ENCODE data around the gene SCAPER.

Gene SCAPER

DNA sequence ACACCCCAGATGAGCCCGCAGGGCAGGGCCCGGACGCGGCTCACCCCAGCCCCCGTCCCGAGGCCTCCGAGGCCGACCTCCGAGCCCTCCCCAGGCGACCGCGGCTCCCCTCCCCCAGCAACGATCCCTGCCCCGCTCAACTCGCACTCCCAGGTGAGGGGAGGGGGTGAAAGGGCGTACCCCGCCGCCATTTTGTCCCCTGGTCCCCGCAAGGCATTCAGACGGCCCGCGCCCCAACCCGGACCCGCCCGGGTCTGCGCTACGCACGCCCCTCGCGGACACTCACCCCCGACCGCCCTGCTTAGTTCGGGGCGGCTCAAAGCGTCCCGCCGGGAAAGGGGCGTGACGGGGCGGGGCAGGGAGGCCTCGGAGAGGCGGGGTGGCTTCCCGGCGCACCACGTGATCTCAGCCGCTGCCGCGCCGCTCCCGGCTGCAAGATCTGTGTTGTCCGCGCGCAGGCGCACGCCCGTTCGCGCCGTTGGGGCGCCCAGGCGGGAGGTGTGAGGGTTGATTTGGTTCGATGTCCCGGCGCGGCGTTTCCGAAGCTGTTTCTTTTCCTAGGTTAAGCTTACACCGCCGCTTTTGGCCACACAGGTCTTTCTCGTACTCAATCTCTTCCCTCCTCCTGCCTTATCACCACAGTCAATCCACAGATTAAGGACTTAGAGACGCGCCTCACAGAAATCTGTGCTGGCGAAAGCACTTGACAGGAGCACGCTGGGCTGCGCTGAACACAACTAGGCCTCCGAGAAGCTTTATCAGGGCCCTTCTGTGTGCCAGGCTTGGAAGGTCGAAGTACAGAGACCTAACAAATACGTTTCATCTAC, at the start of gene SCAPER (continued):
- peak; percentile 69 for TF ChIP-seq SETDB1 (IDR thresholded peaks at IDR 0.05; ENCODE audit: insufficient read length, low read length)
- no peak for TF ChIP-seq ZNF239 (tag by site-specific recombination; IDR thresholded peaks at IDR 0.05)
- TF ChIP-seq, protein P1, sequence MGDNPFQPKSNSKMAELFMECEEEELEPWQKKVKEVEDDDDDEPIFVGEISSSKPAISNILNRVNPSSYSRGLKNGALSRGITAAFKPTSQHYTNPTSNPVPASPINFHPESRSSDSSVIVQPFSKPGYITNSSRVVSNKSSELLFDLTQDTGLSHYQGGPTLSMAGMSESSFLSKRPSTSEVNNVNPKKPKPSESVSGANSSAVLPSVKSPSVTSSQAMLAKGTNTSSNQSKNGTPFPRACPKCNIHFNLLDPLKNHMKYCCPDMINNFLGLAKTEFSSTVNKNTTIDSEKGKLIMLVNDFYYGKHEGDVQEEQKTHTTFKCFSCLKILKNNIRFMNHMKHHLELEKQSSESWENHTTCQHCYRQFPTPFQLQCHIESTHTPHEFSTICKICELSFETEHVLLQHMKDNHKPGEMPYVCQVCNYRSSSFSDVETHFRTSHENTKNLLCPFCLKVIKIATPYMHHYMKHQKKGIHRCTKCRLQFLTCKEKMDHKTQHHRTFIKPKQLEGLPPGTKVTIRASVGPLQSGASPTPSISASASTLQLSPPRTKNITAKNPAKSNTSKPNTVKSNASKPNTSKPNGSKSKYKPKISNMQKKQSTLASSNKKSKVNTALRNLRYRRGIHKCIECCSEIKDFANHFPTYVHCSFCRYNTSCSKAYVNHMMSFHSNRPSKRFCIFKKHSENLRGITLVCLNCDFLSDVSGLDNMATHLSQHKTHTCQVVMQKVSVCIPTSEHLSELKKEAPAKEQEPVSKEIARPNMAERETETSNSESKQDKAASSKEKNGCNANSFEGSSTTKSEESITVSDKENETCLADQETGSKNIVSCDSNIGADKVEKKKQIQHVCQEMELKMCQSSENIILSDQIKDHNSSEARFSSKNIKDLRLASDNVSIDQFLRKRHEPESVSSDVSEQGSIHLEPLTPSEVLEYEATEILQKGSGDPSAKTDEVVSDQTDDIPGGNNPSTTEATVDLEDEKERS (tag by site-specific recombination; IDR thresholded peaks at IDR 0.05): 0 out of 2 replicates have a peak, but pooled peaks have one; percentile 15
- TF ChIP-seq ZBTB26 (tag by site-specific recombination; optimal IDR thresholded peaks at IDR 0.05): peak; percentile 98
- no peak for TF ChIP-seq OSR2 (tag by site-specific recombination; IDR thresholded peaks at IDR 0.05)
- TF ChIP-seq, protein P2, sequence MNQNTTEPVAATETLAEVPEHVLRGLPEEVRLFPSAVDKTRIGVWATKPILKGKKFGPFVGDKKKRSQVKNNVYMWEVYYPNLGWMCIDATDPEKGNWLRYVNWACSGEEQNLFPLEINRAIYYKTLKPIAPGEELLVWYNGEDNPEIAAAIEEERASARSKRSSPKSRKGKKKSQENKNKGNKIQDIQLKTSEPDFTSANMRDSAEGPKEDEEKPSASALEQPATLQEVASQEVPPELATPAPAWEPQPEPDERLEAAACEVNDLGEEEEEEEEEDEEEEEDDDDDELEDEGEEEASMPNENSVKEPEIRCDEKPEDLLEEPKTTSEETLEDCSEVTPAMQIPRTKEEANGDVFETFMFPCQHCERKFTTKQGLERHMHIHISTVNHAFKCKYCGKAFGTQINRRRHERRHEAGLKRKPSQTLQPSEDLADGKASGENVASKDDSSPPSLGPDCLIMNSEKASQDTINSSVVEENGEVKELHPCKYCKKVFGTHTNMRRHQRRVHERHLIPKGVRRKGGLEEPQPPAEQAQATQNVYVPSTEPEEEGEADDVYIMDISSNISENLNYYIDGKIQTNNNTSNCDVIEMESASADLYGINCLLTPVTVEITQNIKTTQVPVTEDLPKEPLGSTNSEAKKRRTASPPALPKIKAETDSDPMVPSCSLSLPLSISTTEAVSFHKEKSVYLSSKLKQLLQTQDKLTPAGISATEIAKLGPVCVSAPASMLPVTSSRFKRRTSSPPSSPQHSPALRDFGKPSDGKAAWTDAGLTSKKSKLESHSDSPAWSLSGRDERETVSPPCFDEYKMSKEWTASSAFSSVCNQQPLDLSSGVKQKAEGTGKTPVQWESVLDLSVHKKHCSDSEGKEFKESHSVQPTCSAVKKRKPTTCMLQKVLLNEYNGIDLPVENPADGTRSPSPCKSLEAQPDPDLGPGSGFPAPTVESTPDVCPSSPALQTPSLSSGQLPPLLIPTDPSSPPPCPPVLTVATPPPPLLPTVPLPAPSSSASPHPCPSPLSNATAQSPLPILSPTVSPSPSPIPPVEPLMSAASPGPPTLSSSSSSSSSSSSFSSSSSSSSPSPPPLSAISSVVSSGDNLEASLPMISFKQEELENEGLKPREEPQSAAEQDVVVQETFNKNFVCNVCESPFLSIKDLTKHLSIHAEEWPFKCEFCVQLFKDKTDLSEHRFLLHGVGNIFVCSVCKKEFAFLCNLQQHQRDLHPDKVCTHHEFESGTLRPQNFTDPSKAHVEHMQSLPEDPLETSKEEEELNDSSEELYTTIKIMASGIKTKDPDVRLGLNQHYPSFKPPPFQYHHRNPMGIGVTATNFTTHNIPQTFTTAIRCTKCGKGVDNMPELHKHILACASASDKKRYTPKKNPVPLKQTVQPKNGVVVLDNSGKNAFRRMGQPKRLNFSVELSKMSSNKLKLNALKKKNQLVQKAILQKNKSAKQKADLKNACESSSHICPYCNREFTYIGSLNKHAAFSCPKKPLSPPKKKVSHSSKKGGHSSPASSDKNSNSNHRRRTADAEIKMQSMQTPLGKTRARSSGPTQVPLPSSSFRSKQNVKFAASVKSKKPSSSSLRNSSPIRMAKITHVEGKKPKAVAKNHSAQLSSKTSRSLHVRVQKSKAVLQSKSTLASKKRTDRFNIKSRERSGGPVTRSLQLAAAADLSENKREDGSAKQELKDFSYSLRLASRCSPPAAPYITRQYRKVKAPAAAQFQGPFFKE (tag by site-specific recombination; IDR thresholded peaks at IDR 0.05; ENCODE audit: borderline replicate concordance): no peak
- 0 out of 2 replicates have a peak, but pooled peaks have one; percentile 45 for TF ChIP-seq ZBTB1 (tag by site-specific recombination; IDR thresholded peaks at IDR 0.05)
- TF ChIP-seq MEIS1 (CRISPR knock-in tag; IDR thresholded peaks at IDR 0.05; ENCODE audit: borderline replicate concordance): no peak
- TF ChIP-seq TRIM28 (IDR thresholded peaks at IDR 0.05; ENCODE audit: borderline replicate concordance, low read length): peak; percentile 70; the same call in 1 of the 2 replicates
- no peak for TF ChIP-seq PRDM1 (tag by site-specific recombination; IDR thresholded peaks at IDR 0.05)
- peak; percentile 85 for TF ChIP-seq SP7 (tag by site-specific recombination; IDR thresholded peaks at IDR 0.05)
- TF ChIP-seq ZNF514 (tag by site-specific recombination; IDR thresholded peaks at IDR 0.05): no peak
- 0 out of 2 replicates have a peak, but pooled peaks have one; percentile 15 for TF ChIP-seq ZNF184 (tag by site-specific recombination; IDR thresholded peaks at IDR 0.05)
- no peak for TF ChIP-seq ZNF707 (tag by site-specific recombination; IDR thresholded peaks at IDR 0.05)
- no peak for TF ChIP-seq ZNF677 (tag by site-specific recombination; IDR thresholded peaks at IDR 0.05)
- no peak for TF ChIP-seq IKZF3 (tag by site-specific recombination; IDR thresholded peaks at IDR 0.05)
- peak; percentile 88; the same call in 1 of the 2 replicates for TF ChIP-seq ZSCAN5A (tag by site-specific recombination; IDR thresholded peaks at IDR 0.05)
- TF ChIP-seq ZNF211 (tag by site-specific recombination; IDR thresholded peaks at IDR 0.05; ENCODE audit: low read depth): no peak
- TF ChIP-seq ZNF785 (tag by site-specific recombination; IDR thresholded peaks at IDR 0.05): no peak
- TF ChIP-seq MZF1 (tag by site-specific recombination; IDR thresholded peaks at IDR 0.05; ENCODE audit: borderline replicate concordance): no peak
- no peak for TF ChIP-seq ZNF433 (tag by site-specific recombination; IDR thresholded peaks at IDR 0.05; ENCODE audit: low read depth)
- TF ChIP-seq ZNF138 (tag by site-specific recombination; IDR thresholded peaks at IDR 0.05; ENCODE audit: borderline replicate concordance): no peak
- no peak for TF ChIP-seq ZNF140 (tag by site-specific recombination; IDR thresholded peaks at IDR 0.05)
- peak; percentile 100 for TF ChIP-seq KLF8 (tag by site-specific recombination; IDR thresholded peaks at IDR 0.05)
- TF ChIP-seq ZNF114 (tag by site-specific recombination; IDR thresholded peaks at IDR 0.05): no peak
- TF ChIP-seq ZNF398 (tag by site-specific recombination; IDR thresholded peaks at IDR 0.05): peak; percentile 80
- TF ChIP-seq SP3 (tag by site-specific recombination; IDR thresholded peaks at IDR 0.05): peak; percentile 98

All from HEK293 (cell line).